GM19240 (cell line): Measurements from ENCODE around the gene PPOX.

ENCODE experiments used
- DNase-seq: peaks from one replicate; pipeline ENCODE4 v3.0.0; 2011; ENCODE audit warnings: low spot score; ENCODE audit not compliant: insufficient read length

The PPOX gene

GRCh38 chr1:161175771-161176453, 9.7 kb downstream of the PPOX start:
- no peak for DNase-seq

- DNase-seq = no peak
Observed at GRCh38 chr1:161176468-161177111, 10.4 kb downstream of the PPOX start.

- peak; percentile 82 for DNase-seq
Observed at GRCh38 chr1:161177112-161177935, 11.1 kb downstream of the PPOX start, which contains the start of gene B4GALT3. B4GALT3 (minus strand) TSS chr1:161177507; CDS start chr1:161176060, 1,447 bp downstream.

GRCh38 chr1:161177936-161178244, 11.7 kb downstream of the PPOX start:
- DNase-seq = no peak

- no peak for DNase-seq
Observed at GRCh38 chr1:161179698-161180097, 13.5 kb downstream of the PPOX start.

GRCh38 chr1:161180639-161181038, 14.4 kb downstream of the PPOX start:
- no peak for DNase-seq

- peak; percentile 23 for DNase-seq
Observed at GRCh38 chr1:161182214-161182613, 16.0 kb downstream of the PPOX start.

- peak; percentile 82 for DNase-seq
Observed at GRCh38 chr1:161185282-161185682, 19.1 kb downstream of the PPOX start.

GRCh38 chr1:161185732-161186311, 19.6 kb downstream of the PPOX start:
- DNase-seq = no peak

- no peak for DNase-seq
Observed at GRCh38 chr1:161187311-161187710, 21.1 kb downstream of the PPOX start.

GRCh38 chr1:161188381-161188780, 22.2 kb downstream of the PPOX start:
- DNase-seq = no peak

GRCh38 chr1:161189036-161189435, 22.8 kb downstream of the PPOX start:
- DNase-seq = no peak

GRCh38 chr1:161190962-161191521, 24.8 kb downstream of the PPOX start:
- DNase-seq = no peak

- DNase-seq = no peak
Observed at GRCh38 chr1:161191971-161192370, 25.7 kb downstream of the PPOX start.

GRCh38 chr1:161192476-161193465, 26.5 kb downstream of the PPOX start:
- DNase-seq = peak; percentile 42

- no peak for DNase-seq
Observed at GRCh38 chr1:161193561-161194235, 27.5 kb downstream of the PPOX start.

- DNase-seq = no peak
Observed at GRCh38 chr1:161195171-161195570, 28.9 kb downstream of the PPOX start.

- no peak for DNase-seq
Observed at GRCh38 chr1:161196111-161196510, 29.9 kb downstream of the PPOX start.

GRCh38 chr1:161196521-161197451, 30.6 kb downstream of the PPOX start:
- DNase-seq = no peak
